AG10803 (cell line): ENCODE data around the gene PHF23.

Experiments used
- DNase-seq: peaks from one replicate; pipeline ENCODE4 v3.0.0; 2010; ENCODE audit warnings: low read depth
- H3K4me3 ChIP-seq: 2 replicates; pipeline ENCODE4 v1.5.1; 2011; ENCODE audit warnings: mild to moderate bottlenecking, low read length, control low read depth
- TF ChIP-seq, protein P1 (sequence below): conservative IDR thresholded peaks from 2 replicates; pipeline ENCODE4 v1.5.1; 2011; ENCODE audit warnings: mild to moderate bottlenecking, low read length, control low read depth, inconsistent platforms

Gene PHF23

DNA sequence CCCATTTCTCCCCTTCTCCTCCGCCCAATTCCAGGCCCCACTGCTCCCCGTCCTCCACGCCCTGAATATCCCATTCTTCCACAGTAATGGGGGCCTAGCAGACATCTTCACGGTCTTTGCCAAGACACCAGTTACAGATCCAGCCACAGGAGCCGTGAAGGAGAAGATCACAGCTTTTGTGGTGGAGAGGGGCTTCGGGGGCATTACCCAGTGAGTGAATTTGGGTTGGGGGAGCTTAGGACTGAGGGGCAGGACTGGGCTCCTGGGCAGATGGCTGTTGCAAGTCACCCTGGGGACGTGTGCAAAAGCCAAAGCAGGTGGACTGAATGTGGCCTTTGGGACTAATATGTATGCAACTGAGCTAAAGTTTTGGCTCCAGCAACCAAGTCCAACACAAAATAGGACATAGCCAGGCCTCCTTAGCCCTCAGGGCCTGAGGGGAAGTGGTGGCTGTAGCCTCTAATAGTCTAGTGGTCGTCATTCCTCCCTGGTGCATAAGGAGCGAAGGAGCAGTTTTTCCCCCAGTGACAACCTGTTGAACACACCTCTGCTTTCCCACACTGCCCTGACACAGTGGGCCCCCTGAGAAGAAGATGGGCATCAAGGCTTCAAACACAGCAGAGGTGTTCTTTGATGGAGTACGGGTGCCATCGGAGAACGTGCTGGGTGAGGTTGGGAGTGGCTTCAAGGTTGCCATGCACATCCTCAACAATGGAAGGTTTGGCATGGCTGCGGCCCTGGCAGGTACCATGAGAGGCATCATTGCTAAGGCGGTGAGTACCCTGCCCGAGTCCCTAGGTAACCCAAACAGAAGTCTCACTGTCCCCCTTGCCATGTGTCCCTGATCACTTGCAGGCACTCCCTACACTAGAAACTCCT lies 16.9 kb downstream of the PHF23 start:
- no peak overlapping the region for H3K4me3 ChIP-seq
- no peak for DNase-seq
- TF ChIP-seq, protein P1, sequence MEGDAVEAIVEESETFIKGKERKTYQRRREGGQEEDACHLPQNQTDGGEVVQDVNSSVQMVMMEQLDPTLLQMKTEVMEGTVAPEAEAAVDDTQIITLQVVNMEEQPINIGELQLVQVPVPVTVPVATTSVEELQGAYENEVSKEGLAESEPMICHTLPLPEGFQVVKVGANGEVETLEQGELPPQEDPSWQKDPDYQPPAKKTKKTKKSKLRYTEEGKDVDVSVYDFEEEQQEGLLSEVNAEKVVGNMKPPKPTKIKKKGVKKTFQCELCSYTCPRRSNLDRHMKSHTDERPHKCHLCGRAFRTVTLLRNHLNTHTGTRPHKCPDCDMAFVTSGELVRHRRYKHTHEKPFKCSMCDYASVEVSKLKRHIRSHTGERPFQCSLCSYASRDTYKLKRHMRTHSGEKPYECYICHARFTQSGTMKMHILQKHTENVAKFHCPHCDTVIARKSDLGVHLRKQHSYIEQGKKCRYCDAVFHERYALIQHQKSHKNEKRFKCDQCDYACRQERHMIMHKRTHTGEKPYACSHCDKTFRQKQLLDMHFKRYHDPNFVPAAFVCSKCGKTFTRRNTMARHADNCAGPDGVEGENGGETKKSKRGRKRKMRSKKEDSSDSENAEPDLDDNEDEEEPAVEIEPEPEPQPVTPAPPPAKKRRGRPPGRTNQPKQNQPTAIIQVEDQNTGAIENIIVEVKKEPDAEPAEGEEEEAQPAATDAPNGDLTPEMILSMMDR = no peak

DNA sequence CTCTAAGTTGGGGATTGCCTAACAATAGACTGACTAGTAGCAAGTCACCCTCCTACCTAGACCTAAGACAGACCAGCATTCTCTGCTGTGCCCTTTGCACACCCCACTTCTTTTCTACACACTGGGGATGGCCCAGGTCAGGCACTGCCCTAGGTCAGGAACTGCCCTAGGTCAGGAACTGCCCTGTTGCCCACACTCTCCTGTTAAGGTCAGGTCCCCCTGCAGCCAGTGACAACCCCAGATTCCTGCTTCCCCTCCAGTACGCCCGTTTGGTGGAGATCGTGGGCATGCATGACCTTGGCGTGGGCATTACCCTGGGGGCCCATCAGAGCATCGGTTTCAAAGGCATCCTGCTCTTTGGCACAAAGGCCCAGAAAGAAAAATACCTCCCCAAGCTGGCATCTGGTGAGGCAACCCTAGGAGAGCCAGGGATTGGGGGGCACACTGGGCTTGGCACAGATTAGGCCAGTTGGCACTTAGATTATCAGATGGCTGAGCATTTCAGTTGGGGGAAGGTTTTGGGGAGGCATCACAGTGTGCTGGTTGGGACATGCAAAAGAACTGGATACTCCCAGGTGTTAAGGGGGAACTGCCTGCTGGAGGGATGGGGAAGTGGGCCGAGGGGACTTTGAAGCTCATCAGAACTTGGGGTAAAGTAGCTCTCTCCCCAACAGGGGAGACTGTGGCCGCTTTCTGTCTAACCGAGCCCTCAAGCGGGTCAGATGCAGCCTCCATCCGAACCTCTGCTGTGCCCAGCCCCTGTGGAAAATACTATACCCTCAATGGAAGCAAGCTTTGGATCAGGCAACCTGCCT lies 17.8 kb downstream of the PHF23 start:
- TF ChIP-seq, protein P1 = no peak
- DNase-seq = no peak
- H3K4me3 ChIP-seq = peak overlapping the region; percentile 82; the same call in 1 of the 2 replicates

DNA sequence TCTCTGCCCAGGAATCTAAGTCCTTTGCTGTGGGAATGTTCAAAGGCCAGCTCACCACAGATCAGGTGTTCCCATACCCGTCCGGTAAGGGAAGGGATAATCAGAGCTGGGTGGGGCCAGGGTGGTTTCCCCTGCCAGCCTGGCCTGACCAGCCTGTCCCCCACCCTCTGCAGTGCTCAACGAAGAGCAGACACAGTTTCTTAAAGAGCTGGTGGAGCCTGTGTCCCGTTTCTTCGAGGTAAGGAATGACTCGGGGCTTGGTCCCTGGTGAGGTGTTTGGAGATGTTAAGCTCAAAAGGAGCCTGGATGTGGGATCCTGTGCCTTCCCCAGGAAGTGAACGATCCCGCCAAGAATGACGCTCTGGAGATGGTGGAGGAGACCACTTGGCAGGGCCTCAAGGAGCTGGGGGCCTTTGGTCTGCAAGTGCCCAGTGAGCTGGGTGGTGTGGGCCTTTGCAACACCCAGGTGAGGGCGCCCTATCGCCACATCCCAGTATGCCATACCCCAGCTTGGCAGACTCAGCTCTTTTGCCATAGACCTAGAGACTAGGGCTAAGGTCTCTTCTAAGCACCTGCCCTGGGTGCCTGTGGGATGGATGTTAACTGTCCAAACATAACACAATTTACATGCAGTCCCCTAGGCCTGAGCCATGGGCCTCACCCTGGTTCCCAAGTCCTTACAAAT lies 18.5 kb downstream of the PHF23 start:
- peak overlapping the region; percentile 82 for H3K4me3 ChIP-seq
- DNase-seq = peak; percentile 65
- TF ChIP-seq, protein P1 = peak; percentile 54

DNA sequence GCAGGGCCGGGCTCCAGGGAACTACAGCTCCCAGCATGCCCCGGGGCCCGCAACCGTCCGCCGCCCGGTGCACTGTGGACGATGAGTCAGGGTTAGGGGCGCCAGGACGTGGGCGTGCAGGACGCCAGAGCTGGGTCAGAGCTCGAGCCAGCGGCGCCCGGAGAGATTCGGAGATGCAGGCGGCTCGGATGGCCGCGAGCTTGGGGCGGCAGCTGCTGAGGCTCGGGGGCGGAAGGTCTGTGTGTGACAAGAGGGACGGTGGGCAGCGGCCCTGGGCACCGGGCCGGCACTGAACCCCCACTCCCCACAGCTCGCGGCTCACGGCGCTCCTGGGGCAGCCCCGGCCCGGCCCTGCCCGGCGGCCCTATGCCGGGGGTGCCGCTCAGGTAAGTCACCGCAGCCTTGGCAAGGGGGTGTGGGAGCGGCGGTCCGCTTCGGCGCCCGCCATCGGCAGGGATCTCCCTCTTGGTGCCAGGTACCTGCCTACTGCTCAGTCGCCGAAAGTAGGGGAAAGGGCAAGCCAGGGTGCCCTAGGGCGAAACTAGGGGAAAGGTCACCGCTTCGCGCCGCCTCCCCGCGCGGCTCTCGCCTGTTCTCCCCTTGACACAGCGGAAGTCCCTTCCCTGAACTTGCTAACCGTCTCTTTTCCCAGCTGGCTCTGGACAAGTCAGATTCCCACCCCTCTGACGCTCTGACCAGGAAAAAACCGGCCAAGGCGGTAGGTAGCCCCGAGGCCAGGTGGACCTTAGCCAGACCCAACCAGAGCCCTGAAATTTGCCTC lies 19.3 kb downstream of the PHF23 start, which contains the start of the genes ACADVL and DLG4:
Gene ACADVL (plus strand): TSS at position 127 of the 781 bp plus-strand sequence. CDS start 47 bp downstream, at position 174.
Gene DLG4 (minus strand): TSS at position 25 of the 781 bp plus-strand sequence.
- TF ChIP-seq, protein P1 = no peak
- H3K4me3 ChIP-seq = peak within 1 kb of the TSS; percentile 82
- DNase-seq = peak; percentile 83

DNA sequence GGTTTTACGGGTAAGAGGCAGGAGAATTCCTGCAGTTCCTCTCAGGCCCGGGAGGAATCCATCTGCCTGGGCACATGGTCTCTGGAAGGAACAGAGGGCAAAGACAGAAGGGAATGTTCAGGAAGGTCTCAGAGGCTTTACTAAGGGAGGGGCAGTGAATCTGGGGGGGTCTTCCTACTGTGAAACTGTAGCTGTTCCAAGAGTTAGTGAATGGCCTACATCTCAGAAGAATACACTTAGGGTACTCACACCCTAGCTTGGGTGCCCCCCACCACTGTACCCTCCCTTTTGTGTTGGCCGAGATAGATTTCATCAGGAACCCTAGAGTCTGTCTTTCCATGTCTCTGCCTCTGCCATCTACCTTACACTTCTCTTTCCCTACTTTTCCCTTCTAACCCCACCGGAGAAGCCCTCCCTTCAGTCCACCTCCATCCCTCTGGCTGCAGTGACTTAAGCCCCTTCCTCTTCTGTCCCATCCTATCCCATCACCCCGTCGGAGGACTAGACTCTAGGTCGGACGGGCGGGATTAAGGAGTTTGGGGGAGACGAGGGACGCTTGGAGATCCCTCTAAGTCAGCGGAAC lies 19.9 kb downstream of the PHF23 start:
- DNase-seq = no peak
- H3K4me3 ChIP-seq = peak overlapping the region; percentile 82
- TF ChIP-seq, protein P1 = no peak

DNA sequence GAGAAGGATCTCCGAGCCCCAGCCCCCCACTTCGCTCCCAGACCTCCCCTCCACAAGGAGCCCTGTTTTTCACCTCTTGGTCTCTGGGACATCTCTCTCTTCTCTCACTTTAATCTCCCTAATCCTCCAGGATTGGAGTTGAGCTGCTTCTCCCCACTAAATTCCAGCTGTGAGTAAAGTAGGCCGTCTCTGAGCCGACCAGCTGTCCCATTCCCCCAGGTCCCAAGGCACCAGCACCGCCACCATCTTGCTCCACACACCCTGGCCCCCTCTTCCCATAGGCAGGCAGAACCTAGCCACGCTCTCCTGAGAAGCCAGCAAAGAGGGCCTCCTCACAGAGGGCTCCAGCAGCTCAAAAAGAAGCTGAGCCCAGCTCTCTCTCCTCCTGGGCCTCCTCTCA lies 20.5 kb downstream of the PHF23 start:
- no peak overlapping the region for H3K4me3 ChIP-seq
- DNase-seq = no peak
- TF ChIP-seq, protein P1 = no peak
